Neural progenitor cell (in vitro differentiated cells): ENCODE measurements around the gene FAF1.

Source experiments
- CTCF ChIP-seq: fragments of 200-600 bp; sonication (generic); IDR thresholded peaks from 2 replicates; pipeline ENCODE4 v1.5.1; 2017; ENCODE audit warnings: antibody characterized with exemption, mild to moderate bottlenecking
- EZH2 ChIP-seq: fragments of 200-600 bp; sonication (generic); IDR thresholded peaks from 2 replicates; pipeline ENCODE4 v1.6.1; 2017; ENCODE audit warnings: antibody characterized with exemption, mild to moderate bottlenecking, moderate library complexity
- EZH2phosphoT487 ChIP-seq: fragments of 200-600 bp; sonication (generic); IDR thresholded peaks from 2 replicates; pipeline ENCODE4 v1.6.1; 2017; ENCODE audit warnings: antibody characterized with exemption

GRCh38 chr1:50852889-50853288 is 107.2 kb downstream of the FAF1 start:
- TF ChIP-seq CTCF = no peak
- TF ChIP-seq EZH2 = no peak
- TF ChIP-seq EZH2phosphoT487 = no peak
